ENCODE results near the gene PLCG1. TPM values are rescaled to one million over a fixed set of nuclear protein-coding genes. Genes with fewer than 3 reads are reported as not detected.
A peak's percentile ranks its signal among the peaks of the same experiment; 100 is the strongest.

The PLCG1 gene
- total RNA-seq, 1 donor from 2014 or later = 134 TPM

- no peak for DNase-seq (ENCODE audit: low read depth)
Measured at GRCh38 chr20:41166201-41167117, 29.1 kb downstream of the PLCG1 start.

GRCh38 chr20:41167118-41167470, 29.8 kb downstream of the PLCG1 start:
- DNase-seq (ENCODE audit: low read depth) = no peak

- DNase-seq (ENCODE audit: low read depth) = no peak
Measured at GRCh38 chr20:41167481-41168253, 30.3 kb downstream of the PLCG1 start.

DNA sequence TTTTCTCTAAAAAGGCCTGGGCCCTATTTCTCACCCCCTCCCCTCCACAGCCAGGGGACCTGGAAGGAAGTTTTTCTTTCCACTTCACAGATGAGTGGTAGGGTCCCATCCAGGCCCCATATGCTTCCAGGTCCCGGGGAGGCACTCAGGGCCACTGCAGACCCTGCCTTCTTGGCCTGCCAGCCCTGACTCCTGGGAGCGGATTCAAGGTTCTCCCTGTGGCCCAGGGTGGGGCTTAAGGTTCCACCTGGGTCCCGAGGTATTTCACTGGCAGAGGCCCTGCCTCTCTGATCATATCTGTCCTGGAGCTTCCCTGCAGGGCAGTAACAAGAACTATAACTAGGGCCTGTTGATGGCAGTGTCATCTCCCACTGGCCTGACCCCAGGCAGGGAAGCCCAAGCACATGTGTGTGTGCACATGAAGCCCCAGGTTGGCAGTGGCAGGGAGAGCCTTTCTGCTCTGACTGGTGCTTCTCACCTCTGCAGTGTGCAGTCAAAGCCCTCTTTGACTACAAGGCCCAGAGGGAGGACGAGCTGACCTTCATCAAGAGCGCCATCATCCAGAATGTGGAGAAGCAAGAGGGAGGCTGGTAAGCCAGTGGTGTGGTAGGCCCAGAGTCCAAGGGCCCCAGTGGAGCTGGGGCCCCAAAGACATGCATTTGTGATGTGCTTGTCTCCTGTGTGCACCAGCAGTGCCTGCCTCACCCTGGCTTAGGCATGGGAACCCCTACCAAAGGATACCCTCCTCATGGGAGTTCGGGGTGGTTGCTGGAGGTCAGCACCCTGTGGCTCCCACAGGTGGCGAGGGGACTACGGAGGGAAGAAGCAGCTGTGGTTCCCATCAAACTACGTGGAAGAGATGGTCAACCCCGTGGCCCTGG, 31.2 kb downstream of the PLCG1 start:
- DNase-seq (ENCODE audit: low read depth) = no peak

DNA sequence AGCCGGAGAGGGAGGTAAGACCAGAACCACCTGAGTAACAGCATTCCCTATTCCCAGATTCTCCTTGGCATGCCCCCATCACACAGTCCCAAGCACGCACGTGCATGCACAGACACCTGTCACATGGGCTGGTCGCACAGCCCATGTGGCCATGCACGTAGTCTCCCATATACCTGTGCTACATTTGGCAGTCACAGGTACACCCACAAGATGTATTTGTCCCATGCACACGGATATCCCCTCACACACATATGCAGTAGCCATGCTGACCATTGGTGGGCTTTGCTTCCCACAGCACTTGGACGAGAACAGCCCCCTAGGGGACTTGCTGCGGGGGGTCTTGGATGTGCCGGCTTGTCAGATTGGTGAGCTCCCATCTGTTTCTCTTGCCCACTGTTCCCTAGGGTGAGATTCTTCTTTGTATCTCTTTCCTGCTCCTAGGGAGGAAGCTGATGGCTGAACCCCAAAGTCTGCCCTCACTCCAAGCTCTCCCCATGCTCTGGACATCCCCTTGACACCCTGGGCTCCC, 31.9 kb downstream of the PLCG1 start:
- no peak for DNase-seq (ENCODE audit: low read depth)

DNA sequence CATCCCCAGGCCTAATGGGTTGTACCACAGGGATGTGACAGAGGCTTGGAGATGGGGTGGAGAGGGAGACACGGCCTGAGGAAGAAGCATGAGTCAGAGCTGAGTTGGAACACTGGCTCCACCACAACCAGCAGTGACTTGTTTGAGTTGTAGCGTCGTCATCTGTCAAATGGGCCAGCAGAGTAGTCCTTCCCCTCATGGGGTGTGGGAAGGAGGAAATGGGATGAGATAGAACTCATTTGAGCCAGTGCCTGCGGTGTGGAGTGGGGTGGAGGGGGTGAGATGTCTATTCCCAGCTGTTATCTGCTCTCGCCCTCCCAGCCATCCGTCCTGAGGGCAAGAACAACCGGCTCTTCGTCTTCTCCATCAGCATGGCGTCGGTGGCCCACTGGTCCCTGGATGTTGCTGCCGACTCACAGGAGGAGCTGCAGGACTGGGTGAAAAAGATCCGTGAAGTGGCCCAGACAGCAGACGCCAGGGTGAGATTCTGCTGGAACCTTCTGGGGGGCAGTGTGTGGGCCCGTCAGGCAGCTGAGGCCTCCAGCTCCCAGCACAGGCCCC, 32.5 kb downstream of the PLCG1 start:
- peak; percentile 17 for DNase-seq (ENCODE audit: low read depth)

DNA sequence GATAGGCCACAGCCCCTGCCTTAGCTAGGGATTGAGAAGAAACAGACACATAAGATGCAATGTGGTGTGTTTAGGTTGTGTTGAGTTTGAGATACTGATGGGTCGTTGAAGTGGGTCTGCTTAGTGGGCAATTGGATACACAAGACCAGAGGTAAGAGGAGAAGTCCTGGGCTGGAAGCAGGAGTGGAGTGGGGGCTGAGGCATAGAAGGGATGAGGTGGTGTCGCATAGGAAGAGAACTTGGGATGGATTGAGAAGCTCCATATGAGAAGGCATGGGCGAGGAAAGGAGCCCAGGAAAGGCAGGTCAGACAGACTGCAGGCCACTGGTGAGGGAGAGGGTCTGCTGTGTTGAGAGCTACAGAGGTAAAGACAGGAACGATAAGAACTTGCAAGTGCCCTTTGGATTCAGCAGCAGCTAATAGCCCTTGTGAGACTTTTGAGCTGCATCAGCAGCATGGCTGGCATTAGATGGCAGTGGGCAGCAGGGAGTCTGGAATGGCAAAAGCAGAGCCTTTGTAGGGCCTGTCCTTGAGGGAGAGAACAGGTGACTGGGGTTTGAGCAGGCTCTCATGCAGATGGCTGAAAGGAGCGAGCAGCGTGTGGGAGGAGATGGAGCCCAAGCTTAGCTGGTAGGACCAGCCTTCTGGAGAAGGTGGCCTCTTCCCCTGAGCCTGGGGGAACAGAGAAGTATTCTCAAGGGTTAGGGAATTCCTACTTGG, 33.2 kb downstream of the PLCG1 start:
- no peak for DNase-seq (ENCODE audit: low read depth)

- no peak for DNase-seq (ENCODE audit: low read depth)
Measured at GRCh38 chr20:41171736-41172295, 34.5 kb downstream of the PLCG1 start.

GRCh38 chr20:41172296-41173140, 35.2 kb downstream of the PLCG1 start:
- DNase-seq (ENCODE audit: low read depth) = no peak

DNA sequence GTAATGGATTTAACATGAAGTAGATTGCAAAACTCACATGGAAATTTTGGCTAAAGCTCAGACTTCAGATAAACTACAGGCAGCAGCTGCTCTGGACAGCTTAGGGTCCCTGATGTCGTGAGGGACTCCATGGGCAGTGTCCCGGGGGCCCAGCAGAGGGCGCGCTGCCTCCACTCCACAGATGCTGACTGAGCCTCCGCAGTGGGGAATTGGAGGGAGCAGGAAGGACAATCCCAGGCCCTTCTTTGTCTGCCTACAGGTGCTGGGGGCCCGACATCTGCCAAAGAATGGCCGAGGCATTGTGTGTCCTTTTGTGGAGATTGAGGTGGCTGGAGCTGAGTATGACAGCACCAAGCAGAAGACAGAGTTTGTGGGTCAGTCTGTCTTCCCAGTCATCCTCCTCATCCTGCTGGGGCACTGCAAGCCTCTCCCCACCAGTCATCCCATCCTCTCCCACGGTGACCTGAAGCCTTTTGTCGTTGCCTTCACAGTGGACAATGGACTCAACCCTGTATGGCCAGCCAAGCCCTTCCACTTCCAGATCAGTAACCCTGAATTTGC, 35.9 kb downstream of the PLCG1 start:
- DNase-seq (ENCODE audit: low read depth) = peak; percentile 31

GRCh38 chr20:41173791-41174341, 36.5 kb downstream of the PLCG1 start:
- no peak for DNase-seq (ENCODE audit: low read depth)

- DNase-seq (ENCODE audit: low read depth) = no peak
Measured at GRCh38 chr20:41174373-41174772, 37.0 kb downstream of the PLCG1 start.

DNA sequence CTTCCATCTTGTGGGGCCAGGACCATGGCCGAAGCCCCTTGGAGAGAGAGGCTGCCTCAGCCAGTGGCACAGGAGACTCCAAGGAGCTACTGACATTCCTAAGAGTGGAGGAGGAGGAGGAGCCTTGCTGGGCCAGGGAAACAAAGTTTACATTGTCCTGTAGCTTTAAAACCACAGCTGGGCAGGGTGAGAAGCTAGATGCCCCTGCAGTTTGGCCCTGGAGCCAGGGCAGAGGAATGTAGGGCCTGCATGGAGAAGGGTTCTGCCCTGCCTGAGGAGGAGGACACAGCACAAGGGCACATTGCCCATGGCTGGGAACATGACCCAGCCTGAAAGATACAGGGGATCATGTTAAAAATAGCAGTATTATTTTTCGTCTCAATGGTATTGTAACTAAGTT, 37.4 kb downstream of the PLCG1 start:
- DNase-seq (ENCODE audit: low read depth) = peak; percentile 36

GRCh38 chr20:41175201-41175651, 37.9 kb downstream of the PLCG1 start:
- DNase-seq (ENCODE audit: low read depth) = no peak

- DNase-seq (ENCODE audit: low read depth) = no peak
Measured at GRCh38 chr20:41175727-41176330, 38.5 kb downstream of the PLCG1 start.

DNA sequence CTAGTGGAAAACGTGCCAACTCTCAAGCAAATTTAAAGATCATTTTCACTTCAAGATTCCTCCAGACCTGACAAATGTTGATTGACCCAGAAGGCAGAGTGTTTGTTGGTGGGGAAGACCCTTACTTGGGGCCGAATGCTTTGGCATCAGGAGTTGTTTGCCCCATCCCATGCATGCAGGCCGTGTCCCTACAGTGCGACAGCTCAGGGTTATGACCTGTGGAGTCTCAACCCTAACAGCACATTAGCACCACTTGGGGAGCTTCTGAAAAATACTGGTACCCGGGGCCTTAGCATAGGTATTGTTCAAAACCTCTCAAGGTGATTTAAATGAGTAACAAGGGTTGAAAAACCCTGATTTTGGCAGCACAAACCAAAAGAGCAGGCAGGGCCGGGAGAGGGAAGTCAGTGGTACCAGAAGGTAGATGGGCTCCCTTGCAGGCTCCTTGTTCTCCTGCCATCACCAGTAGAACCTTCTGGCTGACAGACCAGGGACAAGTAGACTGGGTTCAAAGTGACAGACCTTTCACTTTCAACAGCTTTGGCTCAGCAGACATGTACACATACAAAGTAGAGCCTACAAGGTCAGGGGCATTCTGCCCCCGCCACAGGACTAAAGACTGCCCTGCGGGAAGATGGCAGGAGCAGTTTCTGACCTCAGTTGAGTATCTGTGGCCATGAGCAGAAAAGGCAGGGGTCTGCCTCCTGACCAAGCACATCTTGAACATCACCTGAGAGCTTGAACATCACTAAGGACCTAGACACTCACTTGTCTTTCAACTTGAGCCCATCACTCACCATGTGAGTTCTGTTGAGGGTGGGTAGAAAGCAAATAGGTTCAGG, 39.6 kb downstream of the PLCG1 start:
- no peak for DNase-seq (ENCODE audit: low read depth)

DNA sequence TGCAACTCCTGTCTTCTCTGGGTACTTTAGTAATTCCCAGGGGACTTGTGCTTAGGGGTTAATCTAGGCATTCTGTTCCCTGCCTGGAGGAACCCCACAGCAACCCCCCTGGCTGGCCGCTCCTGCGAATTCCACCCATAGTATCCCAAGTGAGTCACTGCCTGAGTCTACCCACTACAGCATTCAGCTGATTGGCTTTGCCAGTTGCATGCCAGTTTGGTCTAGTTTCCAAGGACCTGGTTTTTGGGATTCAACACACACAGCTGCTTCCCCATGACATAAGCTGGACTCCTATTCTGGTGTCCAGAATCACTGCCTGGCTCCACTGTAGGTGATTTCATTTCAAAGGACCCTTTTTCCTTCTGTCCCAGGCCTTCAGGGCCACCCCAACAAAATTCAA, 40.3 kb downstream of the PLCG1 start:
- DNase-seq (ENCODE audit: low read depth) = peak; percentile 95

All from renal cortical epithelial cell (primary cell).